CD4-positive, alpha-beta memory T cell (primary cell): ENCODE results near the gene KLK14. TPM values are rescaled to one million over a fixed set of nuclear protein-coding genes. Genes with fewer than 3 reads are reported as not detected.

Experiments used
- polyA plus RNA-seq, 2 donors: library from polyadenylated mRNA; unstranded; fragments of 300-500 nt; fragmentation: Illumina TruSeq; gene quantifications; one replicate each; pipeline ENCODE4 v1.2.3, GENCODE V29; 2021
- total RNA-seq, 2 experiments: library from RNA; stranded (reverse); gene quantifications; one replicate each; pipeline ENCODE4 v1.2.3, GENCODE V29; 2021

KLK14 gene
- total and polyA plus RNA-seq, 4 experiments from 2014 or later = 1.1 TPM; not detected in 3

Other genes with a start within 250 kb of the KLK14 start
- not detected for gene KLK15, start 249.3 kb downstream of the KLK14 start, total RNA-seq
- not detected for gene KLK15, start 249.3 kb downstream of the KLK14 start, polyA plus RNA-seq
- gene KLK3, start 228.0 kb downstream of the KLK14 start, total RNA-seq = not detected
- not detected for gene KLK3, start 228.0 kb downstream of the KLK14 start, polyA plus RNA-seq
- not detected for gene KLK2, start 209.4 kb downstream of the KLK14 start, total RNA-seq
- not detected for gene KLK2, start 209.4 kb downstream of the KLK14 start, polyA plus RNA-seq
- gene KLK4, start 171.5 kb downstream of the KLK14 start, total RNA-seq = not detected
- not detected for gene KLK4, start 171.5 kb downstream of the KLK14 start, polyA plus RNA-seq
- gene KLK5, start 129.8 kb downstream of the KLK14 start, total RNA-seq = not detected
- gene KLK5, start 129.8 kb downstream of the KLK14 start, polyA plus RNA-seq = not detected
- gene KLK6, start 113.3 kb downstream of the KLK14 start, total RNA-seq = not detected
- not detected for gene KLK6, start 113.3 kb downstream of the KLK14 start, polyA plus RNA-seq
- not detected for gene KLK7, start 99.0 kb downstream of the KLK14 start, total RNA-seq
- not detected for gene KLK7, start 99.0 kb downstream of the KLK14 start, polyA plus RNA-seq
- gene KLK8, start 81.3 kb downstream of the KLK14 start, total RNA-seq = not detected
- gene KLK8, start 81.3 kb downstream of the KLK14 start, polyA plus RNA-seq = not detected
- gene KLK10, start 63.2 kb downstream of the KLK14 start, total RNA-seq = not detected
- gene KLK10, start 63.2 kb downstream of the KLK14 start, polyA plus RNA-seq = not detected
- not detected for gene KLK11, start 56.3 kb downstream of the KLK14 start, total RNA-seq
- gene KLK11, start 56.3 kb downstream of the KLK14 start, polyA plus RNA-seq = not detected
- gene KLK12, start 47.9 kb downstream of the KLK14 start, total RNA-seq = not detected
- gene KLK12, start 47.9 kb downstream of the KLK14 start, polyA plus RNA-seq = not detected
- gene KLK13, start 17.8 kb downstream of the KLK14 start, total RNA-seq = not detected
- gene KLK13, start 17.8 kb downstream of the KLK14 start, polyA plus RNA-seq = not detected
- 10 to 100 TPM; 11.4 TPM for gene CTU1, start 25.5 kb upstream of the KLK14 start, total RNA-seq
- gene CTU1, start 25.5 kb upstream of the KLK14 start, polyA plus RNA-seq = 1 to 10 TPM; 1.4 to 9.2 TPM
- 1 to 10 TPM; 3.4 to 3.9 TPM for gene SIGLEC9, start 42.0 kb upstream of the KLK14 start, total RNA-seq
- 1 to 10 TPM; 2.4 to 2.6 TPM for gene SIGLEC9, start 42.0 kb upstream of the KLK14 start, polyA plus RNA-seq
- gene SIGLEC7, start 59.4 kb upstream of the KLK14 start, total RNA-seq = under 1 TPM; 0.25 to 0.52 TPM
- gene SIGLEC7, start 59.4 kb upstream of the KLK14 start, polyA plus RNA-seq = under 1 TPM in 1 of 2 donors, not detected in 1; 0.57 TPM
- under 1 TPM; 0.47 to 0.58 TPM for gene CD33, start 142.2 kb upstream of the KLK14 start, total RNA-seq
- not detected for gene CD33, start 142.2 kb upstream of the KLK14 start, polyA plus RNA-seq
- not detected for gene SIGLECL1, start 168.2 kb upstream of the KLK14 start, total RNA-seq
- gene SIGLECL1, start 168.2 kb upstream of the KLK14 start, polyA plus RNA-seq = not detected
- gene IGLON5, start 228.8 kb upstream of the KLK14 start, total RNA-seq = not detected
- gene IGLON5, start 228.8 kb upstream of the KLK14 start, polyA plus RNA-seq = not detected